GM21360 (cell line): Measurements from ENCODE around the gene PLEKHO2.

ENCODE experiments used
- ATAC-seq: cut with Tn5 transposase; IDR thresholded peaks from one replicate; pipeline ENCODE4 v1.9.1; 2021; ENCODE audit warnings: mild to moderate bottlenecking, moderate library complexity; ENCODE audit not compliant: unreplicated experiment

The PLEKHO2 gene

GRCh38 chr15:64911311-64912186 is 69.8 kb downstream of the PLEKHO2 start, which contains the start of gene ANKDD1A:
TSS of gene ANKDD1A (plus strand) at chr15:64911902. CDS start at chr15:64911931, 29 bp downstream.
- ATAC-seq: no peak

- no peak for ATAC-seq
These were observed 70.9 kb downstream of the PLEKHO2 start for GRCh38 chr15:64912379-64913325.

DNA sequence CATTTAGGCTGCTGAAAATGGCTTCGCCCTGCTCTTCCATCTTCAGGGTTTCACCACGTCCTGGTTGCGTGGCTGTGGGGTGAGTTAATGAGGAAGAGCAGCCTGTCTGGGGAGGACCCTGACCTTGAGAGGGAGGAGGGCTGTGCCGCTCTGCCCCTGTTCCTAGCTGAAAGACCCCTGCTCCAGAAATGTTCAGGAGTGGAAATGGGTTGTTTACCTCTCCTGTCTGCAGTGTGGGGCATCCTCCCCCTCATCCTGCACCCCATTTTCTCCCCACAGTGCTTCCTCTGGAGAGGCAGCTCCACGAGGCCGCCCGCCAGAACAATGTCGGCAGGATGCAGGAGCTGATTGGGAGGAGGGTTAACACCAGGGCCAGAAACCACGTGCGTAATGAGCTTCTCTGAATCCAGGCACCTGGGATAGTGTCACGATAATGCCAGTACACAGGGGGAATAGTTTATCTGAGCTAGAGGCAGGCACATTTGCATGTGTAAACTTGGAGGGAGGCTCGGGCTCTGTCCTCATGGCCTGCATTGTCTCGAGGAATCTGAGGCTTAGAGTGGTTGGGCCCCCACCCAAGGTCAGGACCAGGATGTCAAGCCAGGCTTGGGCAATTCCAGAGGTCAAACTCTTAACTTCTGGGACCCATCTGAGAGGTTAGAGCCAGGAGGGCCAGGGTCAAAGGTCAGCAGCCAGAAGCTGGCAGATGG is 74.0 kb downstream of the PLEKHO2 start:
- ATAC-seq: no peak

GRCh38 chr15:64916365-64916764 is 74.7 kb downstream of the PLEKHO2 start:
- ATAC-seq: no peak

- no peak for ATAC-seq
These were observed 75.5 kb downstream of the PLEKHO2 start for GRCh38 chr15:64917211-64917610.
